Epithelial cell of proximal tubule (primary cell): Measurements from ENCODE around the gene CFAP46. TPM values are rescaled to one million over a fixed set of nuclear protein-coding genes. Genes with fewer than 3 reads are reported as not detected.

Experiments used
- DNase-seq: peaks from one replicate; pipeline ENCODE4 v3.0.0-alpha.2; 2011; ENCODE audit warnings: low read depth
- H3K4me3 ChIP-seq: 2 replicates; pipeline ENCODE4 v1.5.1; 2011; ENCODE audit warnings: low read depth, mild to moderate bottlenecking, low read length
- CTCF ChIP-seq: conservative IDR thresholded peaks from 2 replicates; pipeline ENCODE4 v1.5.1; 2012; ENCODE audit warnings: low read depth, mild to moderate bottlenecking, low read length
- total RNA-seq: library from RNA; depleted of rRNA; stranded (reverse); fragments of >200 nt; gene quantifications from 2 replicates; pipeline ENCODE4 v1.2.3, GENCODE V29; 2015

Gene CFAP46
- total RNA-seq, 1 donor from 2014 or later, result 2.2 TPM

DNA sequence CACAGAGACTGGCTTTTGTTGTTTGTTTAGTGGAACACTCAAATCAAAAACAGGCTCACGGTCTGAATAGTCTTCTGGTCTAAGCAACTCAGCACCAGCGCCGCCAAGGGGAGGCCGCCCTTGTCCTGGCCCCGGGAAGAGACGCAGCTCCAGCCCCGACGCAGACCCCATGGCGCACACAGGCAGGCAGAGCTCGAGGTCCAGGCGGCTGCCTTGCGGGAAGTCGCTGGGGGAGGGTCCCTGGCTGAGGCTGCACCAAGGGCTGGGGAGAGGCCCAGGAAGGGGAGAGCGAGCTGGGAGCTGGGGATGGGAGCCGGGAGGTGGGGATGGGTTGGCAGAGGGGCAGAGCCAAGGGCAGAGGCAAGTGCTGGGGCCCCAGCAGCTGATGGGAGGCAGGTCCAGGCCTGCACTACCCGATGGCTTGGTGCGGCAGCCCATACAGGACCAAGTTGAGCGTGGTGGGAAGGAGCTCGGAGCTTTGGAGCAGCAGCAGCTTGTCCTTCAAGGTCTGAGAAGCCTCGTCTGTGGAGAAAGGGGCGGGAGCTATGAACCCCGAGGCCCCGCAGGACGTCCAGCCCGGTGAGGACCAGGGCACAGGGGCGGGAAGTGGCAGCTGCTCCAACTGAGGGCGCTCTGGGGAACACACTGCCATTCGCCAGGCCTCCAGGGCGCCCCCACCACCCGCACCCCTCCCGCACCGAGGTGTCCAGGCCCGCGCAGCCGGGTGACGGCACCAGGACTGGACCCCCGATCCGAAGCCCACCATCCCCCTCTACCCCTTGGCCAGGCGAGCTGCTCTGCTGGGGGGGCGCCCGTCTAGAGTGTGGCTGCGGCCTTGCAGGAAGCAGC lies 133.8 kb downstream of the CFAP46 start:
- no peak overlapping the region for H3K4me3 ChIP-seq
- TF ChIP-seq CTCF, result no peak
- no peak for DNase-seq

- TF ChIP-seq CTCF, result no peak
- no peak for DNase-seq
- no peak overlapping the region for H3K4me3 ChIP-seq
These were observed 134.7 kb downstream of the CFAP46 start for GRCh38 chr10:132807621-132808049.

DNA sequence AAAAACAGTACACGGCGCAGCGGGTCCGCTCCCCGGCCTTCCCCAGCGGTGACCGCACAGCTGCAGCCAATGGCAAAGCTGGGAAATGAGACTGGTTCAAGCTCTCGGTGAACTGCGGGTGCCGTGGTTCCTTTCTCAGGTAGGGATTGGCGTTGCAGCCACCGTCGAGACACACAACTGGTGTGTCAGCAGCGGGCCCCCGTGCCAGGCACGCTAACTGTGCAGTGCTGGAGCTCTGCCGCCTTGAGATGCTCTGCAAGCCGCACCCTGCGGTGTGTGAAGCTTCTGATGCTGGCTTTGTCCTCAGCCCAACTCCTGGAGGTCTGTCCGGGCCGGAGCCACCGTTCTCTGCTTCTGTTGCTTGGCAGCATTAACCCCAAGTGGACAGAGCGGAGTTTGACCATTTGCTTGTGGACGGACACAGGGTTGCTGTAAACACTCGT lies 135.8 kb downstream of the CFAP46 start:
- TF ChIP-seq CTCF, result no peak
- no peak for DNase-seq
- no peak overlapping the region for H3K4me3 ChIP-seq

DNA sequence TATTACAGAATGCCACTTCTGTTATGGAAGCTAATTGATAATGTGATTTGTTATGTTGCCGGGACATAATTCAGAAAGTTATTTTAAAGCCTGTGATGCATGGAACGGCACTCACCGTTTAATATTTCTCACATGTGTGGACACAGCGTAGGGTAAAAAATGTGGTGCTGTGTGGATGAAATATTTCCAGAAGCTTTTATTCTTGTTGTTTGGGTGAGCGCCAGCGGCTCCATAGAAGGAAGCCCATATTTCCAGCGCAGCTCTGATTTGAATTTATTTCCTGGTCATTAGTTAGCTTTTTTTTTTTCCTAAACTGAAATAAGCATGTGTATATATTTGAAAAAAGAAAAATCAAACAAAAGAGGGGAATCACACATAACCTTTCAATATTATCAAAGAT lies 136.3 kb downstream of the CFAP46 start:
- DNase-seq, result no peak
- TF ChIP-seq CTCF, result no peak
- H3K4me3 ChIP-seq, result no peak overlapping the region

DNA sequence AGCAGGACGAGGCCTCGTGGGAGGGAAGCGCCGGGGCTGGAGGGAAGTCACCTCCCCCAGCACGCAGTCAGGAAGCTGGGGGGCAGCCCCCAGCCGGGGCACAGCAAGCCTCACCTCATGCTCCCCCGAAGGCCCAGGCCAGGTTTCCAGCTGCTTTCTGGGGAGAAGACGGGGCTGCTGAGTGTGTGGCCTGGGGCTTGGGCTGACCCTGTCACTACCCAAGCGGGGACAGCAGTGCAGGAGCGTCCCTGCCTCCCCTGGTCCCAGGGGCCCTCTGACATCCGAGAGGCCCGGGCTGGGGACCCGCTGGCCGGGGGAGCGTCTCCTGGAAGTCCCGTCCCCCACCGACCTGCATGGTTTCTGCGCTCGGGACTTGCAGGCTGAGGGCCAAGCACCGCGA lies 136.8 kb downstream of the CFAP46 start:
- no peak overlapping the region for H3K4me3 ChIP-seq
- TF ChIP-seq CTCF, result no peak
- DNase-seq, result no peak

DNA sequence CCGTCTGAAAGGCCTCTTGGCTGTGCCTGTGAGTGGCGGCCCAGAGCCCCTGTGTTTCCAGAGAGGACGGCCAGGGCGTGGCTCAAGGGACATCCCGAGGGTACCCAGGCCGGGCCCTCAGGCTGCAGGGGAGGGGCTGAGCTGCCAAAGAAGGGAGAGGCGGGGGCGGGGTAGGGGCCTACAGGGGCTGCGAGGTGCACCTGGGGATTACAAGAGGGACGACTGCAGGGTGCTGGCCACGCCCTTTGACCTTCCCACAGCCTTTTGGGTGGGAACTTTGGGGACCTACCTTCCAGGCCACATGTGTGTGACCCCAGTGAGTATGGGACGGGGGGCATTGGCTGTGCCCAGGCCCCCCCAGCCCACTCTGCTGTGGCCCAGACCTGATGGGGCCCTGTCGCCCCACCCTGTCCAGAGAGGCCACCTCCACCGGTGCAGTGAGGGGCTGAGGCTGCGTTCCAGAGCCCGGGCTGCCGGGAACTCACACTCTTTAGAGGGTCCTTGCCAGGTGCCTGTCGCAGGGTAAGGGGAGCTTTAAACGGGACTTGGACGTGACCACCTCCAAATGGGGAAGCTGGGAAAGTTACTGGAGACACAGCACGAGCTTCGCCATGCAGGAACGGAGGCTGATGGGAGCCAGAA lies 137.5 kb downstream of the CFAP46 start:
- DNase-seq, result no peak
- no peak for TF ChIP-seq CTCF
- no peak overlapping the region for H3K4me3 ChIP-seq
